ENCODE measurements around the gene RNF151. TPM values are rescaled to one million over a fixed set of nuclear protein-coding genes. Genes with fewer than 3 reads are reported as not detected.

RNF151 gene, protein sequence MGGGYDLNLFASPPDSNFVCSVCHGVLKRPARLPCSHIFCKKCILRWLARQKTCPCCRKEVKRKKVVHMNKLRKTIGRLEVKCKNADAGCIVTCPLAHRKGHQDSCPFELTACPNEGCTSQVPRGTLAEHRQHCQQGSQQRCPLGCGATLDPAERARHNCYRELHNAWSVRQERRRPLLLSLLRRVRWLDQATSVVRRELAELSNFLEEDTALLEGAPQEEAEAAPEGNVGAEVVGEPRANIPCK
- total RNA-seq = not detected

DNA sequence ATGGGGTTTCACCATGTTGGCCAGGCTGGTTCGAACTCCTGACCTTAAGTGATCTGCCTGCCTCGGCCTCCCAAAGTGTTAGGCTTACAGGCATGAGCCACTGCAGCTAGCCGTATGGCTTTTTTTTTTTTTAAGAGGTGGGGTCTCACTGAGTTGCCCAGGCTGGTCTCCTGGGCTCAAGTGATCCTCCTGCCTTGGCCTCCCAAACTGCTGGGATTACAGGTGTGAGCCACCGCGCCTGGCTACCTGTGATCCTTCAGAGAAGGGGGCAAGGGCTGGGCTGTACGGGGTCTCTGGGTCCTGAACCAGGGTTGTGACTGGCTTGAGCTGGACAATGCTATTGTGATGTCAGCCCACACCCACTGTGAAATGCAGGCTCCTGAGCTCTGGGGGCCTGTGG is at the start of gene RNF151:
RNF151 (plus strand) TSS at position 397 of the 400 bp plus-strand sequence. CDS start 26 bp downstream, outside the sequence.

DNA sequence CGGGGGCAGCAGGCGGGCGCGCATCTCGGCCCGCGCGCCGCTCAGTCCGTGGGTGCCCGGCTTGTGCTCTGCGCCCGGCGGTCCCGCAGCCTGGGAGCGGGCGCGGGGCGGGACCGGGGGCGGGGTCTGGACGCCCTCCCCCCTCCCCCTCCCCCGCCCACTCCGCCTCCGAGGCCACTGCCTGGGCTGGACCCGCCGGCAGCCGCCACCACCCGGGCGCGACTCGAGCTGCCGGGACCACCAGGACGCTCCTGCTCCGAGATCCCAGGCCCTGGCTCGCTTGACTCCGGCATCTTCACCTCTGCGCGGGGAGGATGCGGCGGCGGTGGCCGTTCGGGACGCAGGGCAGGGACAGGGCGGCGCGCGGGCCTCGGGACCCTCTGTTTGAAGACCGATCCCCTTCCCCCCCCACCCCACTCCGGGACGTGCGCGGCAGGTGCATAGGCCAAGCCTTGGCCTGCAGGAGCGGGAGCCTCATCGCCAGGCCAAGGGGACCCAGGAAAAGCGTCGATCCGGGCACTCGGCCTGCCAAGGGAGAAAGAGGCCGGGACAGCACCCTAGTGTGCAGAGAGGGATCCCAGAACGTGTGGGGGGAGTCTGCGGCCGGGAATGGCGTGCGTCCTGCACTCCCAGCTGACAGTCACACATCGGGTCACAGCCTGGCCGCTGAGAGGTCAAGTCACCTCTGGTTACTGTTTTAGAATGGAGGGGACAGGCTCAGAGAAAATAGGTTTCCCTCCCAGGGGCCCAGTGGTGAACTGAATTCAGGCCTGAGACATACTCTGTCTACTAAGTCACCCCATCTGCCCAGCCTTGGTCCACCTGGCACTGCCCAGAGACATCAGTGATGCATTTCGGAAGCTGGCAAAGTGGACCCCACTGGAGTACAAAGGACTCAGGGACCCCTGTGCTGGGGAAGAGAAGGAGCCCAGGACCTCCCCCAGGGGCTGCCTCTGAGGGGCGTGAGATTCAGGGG is 48.0 kb upstream of the RNF151 start, which contains the start of gene HS3ST6:
HS3ST6 (minus strand) TSS at position 65 of the 976 bp plus-strand sequence. CDS start 92 bp downstream, outside the sequence.

DNA sequence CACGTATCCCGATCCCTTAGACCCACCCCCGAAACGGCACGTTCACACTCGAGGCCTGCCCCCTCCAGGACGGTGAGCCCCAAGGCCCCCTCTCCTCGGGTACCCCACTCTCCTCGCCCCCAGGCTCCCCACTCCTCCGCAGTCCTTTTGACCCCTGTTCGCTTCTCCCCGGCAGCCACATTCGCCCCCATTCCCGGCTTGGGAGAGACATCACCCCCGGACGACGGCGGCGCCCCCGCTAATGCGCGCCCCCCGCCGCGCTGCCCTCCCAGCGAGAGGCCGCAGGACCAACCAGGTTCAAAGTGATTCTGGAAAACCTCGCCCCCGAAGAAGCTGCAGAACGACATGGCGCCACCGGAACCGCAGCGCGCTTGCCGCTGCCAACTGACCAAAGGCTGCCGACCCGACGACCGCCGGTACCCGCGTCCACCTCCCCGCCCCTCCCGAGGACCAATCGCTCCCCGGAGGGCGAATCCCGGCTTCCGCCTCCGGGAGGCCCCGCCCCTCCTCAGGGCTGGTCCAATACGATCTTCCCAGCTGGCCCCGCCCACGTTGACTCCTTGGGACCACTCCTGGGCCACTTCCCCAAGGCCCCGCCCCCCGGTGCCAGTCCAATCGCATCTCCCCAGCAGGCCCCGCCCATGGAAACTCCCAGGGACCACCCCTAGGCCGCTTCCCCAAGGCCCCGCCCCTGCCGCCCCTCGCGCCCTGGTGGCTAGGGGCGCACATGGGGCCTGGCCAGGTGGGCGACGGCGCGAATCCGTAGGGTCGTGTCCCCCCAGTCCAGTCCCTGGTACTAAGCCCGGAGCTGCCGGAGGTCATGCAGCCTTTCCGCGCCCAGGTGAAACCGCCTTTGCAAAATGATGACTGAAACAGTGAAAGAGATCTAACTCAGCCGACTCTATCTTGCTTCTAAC is 23.6 kb upstream of the RNF151 start, which contains the start of gene MSRB1:
MSRB1 (minus strand) TSS at position 390 of the 917 bp plus-strand sequence; CDS start at position 347, 43 bp downstream.

DNA sequence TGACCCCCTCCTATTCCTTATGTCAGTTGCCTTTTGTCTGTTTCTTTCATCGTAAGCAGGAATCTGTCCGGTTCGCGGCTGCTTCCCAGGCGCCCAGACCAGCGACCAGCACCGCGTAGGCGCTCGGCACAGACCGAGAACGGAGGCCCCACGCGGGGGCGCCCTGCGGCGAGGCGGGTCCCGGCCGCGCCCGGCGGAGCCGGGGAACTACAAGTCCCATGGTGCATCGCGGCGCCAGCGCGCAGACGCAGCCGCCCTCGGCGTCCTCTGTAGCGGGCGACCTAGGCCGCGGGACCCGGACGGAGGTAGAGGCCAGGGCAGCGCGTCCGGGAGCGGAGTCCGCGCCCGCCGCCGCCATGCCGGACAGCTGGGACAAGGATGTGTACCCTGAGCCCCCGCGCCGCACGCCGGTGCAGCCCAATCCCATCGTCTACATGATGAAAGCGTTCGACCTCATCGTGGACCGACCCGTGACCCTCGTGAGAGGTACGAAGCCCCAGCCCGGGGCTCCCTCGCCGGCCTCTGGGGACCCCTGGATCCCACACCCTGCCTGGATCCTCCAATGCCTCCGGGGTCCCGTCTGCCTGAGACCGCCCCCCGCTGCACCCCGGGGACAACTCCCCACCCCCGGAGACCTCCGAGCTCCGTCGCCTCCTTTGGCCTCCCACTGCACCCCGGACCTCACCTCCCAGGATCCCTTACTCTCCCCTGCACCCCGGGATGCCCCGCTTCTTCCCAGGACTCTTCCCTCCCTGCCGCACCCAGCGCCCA is 7.2 kb upstream of the RNF151 start, which contains the start of gene NDUFB10:
NDUFB10 (plus strand) TSS at position 270 of the 771 bp plus-strand sequence; CDS start at position 357, 87 bp downstream.

DNA sequence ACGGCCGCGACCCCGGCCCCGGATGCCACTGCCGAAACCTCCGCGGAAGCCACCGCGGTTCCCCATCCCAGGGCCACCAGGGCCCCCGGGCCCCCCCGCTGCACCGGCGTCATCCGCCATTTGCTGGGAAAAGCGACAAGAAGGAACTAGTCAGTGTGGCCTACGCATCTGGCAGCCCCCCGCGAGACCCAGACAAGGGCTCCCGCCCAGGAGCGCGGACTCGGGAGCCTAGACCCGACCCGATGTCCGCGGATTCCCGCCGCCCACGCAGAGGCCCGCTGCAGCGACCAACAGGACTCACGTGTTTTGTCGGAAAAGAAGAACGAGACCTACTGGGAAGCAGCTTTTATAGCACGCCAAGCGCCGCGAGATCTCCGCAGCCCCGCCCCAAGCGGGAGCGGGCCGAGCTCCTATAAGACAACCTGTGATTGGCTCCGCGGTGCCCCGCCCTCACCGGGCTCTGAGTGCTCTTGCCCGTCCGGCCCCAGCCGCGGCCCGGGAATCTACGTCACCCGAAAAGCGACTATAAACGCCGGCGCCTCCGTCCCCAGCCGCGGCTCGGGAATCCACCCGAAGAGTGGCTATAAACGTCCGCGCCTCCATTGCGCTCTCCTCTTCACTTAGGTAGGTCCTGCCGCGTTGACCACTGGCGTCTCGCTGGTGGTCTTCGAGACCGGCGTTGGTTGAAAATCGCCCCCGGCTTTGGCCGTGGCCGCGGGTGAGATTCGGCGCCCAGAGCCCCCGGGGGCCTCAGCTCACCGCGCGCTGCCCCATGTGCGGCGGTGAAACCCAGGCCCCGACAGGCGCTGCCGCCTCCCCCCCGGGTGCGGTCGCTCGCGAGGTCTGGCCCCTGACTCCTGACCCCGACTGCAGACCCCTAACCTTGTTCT is 1.9 kb upstream of the RNF151 start, which contains the start of gene RPS2:
RPS2 (minus strand) TSS at position 321 of the 890 bp plus-strand sequence; CDS start at position 120, 201 bp downstream.

DNA sequence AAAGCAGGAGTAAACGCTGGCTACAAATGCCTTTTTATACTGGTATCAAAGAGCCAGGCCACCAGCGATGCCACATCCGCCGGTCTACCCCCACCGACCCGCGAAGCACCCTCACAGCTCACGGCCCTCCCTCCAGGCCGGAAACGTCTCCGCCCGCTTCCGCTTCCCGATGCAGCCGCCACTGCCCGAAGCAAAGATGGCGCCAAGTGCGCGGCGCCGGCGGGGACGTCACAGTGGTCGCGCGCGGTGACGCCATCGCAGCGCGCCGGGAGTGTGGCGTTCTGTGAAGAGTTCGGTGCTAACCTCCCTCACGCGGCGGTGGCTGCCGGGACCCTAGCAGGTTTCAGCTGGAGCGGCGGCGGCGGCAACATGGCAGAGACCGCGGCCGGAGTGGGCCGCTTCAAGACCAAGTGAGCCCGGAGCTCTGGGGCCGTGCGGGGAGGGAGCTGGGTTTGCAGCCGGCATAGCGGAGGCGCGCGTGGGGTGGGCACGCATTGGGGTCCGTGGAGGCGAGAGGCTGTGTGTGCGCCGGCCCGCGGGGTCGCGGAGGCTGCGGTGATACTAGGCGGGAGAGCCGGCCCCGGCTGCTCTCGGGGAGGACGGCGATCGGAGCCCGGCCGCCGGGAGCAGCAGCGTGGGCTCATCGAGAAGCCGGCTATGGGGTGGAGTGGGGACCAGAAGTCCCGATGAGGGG is 5.3 kb downstream of the RNF151 start, which contains the start of gene TBL3:
TBL3 (plus strand) TSS at position 258 of the 694 bp plus-strand sequence; CDS start at position 370, 112 bp downstream.

DNA sequence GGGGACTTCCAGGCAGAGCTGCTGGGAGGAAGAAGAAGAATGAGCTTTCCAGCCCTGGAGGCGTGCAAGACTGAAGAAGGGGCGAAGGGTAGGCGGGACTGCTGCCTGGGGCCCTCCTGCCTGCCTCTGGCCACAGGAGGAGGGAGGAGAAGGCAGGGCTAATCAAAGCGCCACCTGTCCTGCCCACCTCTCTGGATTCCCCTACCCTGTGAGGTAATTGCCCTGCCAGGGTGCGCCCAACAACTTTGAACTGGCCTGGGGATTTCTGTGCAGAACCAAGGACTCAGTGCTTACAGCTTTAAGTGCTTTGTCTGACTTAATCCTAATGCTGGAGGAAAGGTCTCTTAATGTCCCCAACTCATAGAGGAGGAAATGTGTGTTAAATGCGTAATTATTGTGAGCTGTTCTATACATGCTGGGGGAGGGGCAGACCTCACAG is 14.8 kb downstream of the RNF151 start, which contains the start of gene NOXO1:
NOXO1 (minus strand) TSS at position 72 of the 439 bp plus-strand sequence. CDS start 290 bp downstream, outside the sequence.

DNA sequence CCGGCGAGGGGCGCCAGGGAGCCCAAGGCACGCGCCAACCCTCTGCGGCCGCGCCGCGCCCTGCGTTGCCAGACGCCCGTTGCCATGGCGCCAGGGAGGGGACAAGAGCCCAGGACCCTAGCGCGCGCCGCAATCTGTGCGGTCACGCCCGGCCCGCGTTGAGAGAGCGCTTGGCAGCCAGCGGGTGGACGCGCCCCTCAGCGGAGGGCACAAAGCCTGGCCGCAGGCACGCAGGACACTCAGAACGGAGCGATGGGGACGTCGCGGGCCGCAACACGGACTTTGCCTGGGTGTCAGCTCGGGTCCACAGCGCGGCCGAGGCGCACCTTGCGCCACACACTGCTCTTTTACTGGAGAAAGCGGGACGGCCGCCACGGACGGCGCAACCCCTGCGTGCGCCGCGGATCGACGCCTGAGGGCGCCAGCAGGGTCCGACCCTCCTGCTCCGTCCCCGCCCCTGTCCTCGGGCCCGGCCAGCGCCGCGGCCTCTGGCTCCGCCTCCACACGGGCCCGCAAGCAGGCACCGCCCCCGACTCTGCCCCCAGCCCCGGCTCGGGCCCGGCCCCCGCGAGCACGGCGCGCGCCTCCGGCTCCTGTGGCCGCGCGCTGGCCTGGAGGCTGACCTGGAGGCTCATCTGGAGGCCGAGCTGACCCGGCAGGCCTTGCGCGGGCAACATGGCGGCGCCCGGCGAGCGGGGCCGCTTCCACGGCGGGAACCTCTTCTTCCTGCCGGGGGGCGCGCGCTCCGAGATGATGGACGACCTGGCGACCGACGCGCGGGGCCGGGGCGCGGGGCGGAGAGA is 17.1 kb downstream of the RNF151 start, which contains the start of gene GFER:
GFER (plus strand) TSS at position 650 of the 803 bp plus-strand sequence; CDS start at position 676, 26 bp downstream.

DNA sequence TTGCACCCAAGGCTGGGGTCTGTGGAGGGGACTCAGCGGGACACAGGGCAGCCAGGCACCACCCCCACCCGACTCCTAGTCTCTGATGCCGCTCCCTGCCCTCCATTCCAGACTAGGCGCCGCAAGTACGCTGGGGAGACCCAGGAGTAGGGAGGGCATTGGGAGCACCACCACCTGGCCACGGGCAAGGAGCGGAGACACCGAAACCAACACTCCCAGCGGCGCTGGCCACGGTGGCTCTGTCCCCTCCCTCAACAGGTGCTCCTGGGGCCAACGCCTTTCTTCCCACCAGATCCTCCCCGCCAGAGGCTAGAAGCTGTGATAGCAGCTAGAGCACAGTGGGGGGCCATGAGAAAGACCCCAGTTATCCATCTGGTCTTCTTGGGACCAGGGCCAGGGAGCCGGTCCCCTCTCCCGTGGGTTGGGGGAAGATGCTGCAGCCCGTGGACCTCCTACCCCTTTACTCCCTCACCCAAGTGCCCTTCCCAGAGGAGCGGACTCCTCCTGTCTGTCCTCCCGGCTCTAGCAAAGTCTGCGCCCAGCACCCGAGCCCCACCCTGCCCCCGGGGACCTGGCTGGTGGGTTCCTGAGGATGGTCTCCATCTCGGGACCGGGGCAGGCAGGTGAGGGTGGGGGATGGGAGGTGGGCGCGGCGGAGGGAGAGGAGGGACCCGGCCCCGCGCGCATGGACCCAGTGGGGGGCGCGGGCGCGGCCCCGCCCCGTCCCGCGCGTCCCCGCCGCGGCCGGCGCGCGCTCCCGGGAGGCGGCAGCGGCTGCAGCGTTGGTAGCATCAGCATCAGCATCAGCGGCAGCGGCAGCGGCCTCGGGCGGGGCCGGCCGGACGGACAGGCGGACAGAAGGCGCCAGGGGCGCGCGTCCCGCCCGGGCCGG is 22.8 kb downstream of the RNF151 start, which contains the start of gene SYNGR3:
SYNGR3 (plus strand) TSS at position 762 of the 892 bp plus-strand sequence. CDS start 133 bp downstream, outside the sequence.

DNA sequence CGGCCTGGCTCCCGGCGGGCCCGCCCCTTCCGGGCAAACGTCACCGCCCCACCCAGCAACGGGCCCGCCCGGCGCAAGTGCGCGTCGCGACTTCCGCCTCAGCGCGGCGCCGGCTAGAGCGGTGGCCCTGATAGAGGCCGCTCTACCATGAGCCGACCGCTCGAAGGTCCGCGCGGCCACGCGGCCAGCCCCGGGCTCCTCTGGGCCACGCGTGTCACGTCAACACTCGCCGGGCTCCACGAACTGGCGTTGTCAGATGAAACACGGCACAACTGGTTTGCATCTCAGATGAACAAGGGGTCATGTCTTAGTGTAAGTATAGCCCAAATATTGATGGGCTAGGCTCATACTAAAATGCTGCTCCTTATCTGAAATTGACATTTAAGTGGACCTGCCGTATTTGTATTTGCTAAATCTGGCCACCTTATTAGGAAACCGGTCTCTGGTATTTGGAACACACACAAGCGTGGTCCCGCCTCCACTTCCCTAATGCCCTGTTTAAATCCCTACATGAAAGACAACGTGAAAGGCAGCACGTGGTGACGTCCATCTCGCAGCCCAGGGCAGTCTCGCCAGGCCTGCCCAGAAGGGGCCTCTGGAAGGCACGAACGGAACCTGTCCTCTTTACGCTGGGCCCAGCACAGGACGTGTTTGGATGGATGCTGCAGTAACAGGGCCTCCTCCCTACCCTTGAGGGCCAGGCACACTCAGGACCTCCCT is 43.3 kb downstream of the RNF151 start, which contains the start of gene ZNF598:
ZNF598 (minus strand) TSS at position 31 of the 720 bp plus-strand sequence.

Small RNA genes within 50 kb of the gene (small RNA-seq; reads per million reads assigned to genes)
- gene AC005363.2 (0.29 to 0.39 reads per million in 2 donors), gene RN7SL219P (0 reads per million in 2 donors), gene SNORA10 (0 reads per million in 2 donors), gene SNORA64 (0 reads per million in 2 donors)

Other genes with a start within 250 kb of the RNF151 start
- gene NME3, start 195.3 kb upstream of the RNF151 start, total RNA-seq = 10 to 100 TPM; 27.9 to 36.0 TPM
- gene EME2, start 194.0 kb upstream of the RNF151 start, total RNA-seq = 10 to 100 TPM; 15.3 to 17.2 TPM
- 100 to 1,000 TPM in 1 of 2 donors, 10 to 100 TPM in 1; 87.8 to 153 TPM for gene MRPS34, start 193.7 kb upstream of the RNF151 start, total RNA-seq
- gene SPSB3, start 184.3 kb upstream of the RNF151 start, total RNA-seq = 10 to 100 TPM; 19.3 to 23.1 TPM
- gene NUBP2, start 183.9 kb upstream of the RNF151 start, total RNA-seq = 10 to 100 TPM; 59.5 to 80.3 TPM
- gene IGFALS, start 173.2 kb upstream of the RNF151 start, total RNA-seq = under 1 TPM in 1 of 2 donors, not detected in 1; 0.33 TPM
- 10 to 100 TPM; 46.6 to 61.9 TPM for gene HAGH, start 140.0 kb upstream of the RNF151 start, total RNA-seq
- gene FAHD1, start 139.7 kb upstream of the RNF151 start, total RNA-seq = 100 to 1,000 TPM; 114 to 119 TPM
- 1 to 10 TPM in 1 of 2 donors, under 1 TPM in 1; under 0.01 to 1.3 TPM for gene MEIOB, start 94.7 kb upstream of the RNF151 start, total RNA-seq
- not detected for gene HS3ST6, start 48.4 kb upstream of the RNF151 start, total RNA-seq
- 10 to 100 TPM; 11.4 to 16.0 TPM for gene MSRB1, start 23.7 kb upstream of the RNF151 start, total RNA-seq
- gene RPL3L, start 12.2 kb upstream of the RNF151 start, total RNA-seq = not detected
- gene NDUFB10, start 7.3 kb upstream of the RNF151 start, total RNA-seq = 100 to 1,000 TPM; 131 to 144 TPM
- gene RPS2, start 2.0 kb upstream of the RNF151 start, total RNA-seq = 1,000 to 10,000 TPM in 1 of 2 donors, 100 to 1,000 TPM in 1; 727 to 1,558 TPM
- gene TBL3, start 5.2 kb downstream of the RNF151 start, total RNA-seq = 10 to 100 TPM; 27.5 to 45.0 TPM
- gene NOXO1, start 14.6 kb downstream of the RNF151 start, total RNA-seq = under 1 TPM in 1 of 2 donors, not detected in 1; 0.34 TPM
- gene GFER, start 17.3 kb downstream of the RNF151 start, total RNA-seq = 10 to 100 TPM in 1 of 2 donors, 1 to 10 TPM in 1; 9.6 to 13.3 TPM
- gene SYNGR3, start 23.1 kb downstream of the RNF151 start, total RNA-seq = under 1 TPM in 1 of 2 donors, not detected in 1; 0.69 TPM
- gene ZNF598, start 43.0 kb downstream of the RNF151 start, total RNA-seq = 10 to 100 TPM; 26.6 to 29.6 TPM
- under 1 TPM in 1 of 2 donors, not detected in 1; 0.33 TPM for gene NPW, start 52.9 kb downstream of the RNF151 start, total RNA-seq
- 1 to 10 TPM; 4.1 to 9.7 TPM for gene NHERF2, start 60.0 kb downstream of the RNF151 start, total RNA-seq
- gene NTHL1, start 81.0 kb downstream of the RNF151 start, total RNA-seq = 10 to 100 TPM; 20.0 to 45.3 TPM
- gene TSC2, start 81.1 kb downstream of the RNF151 start, total RNA-seq = 10 to 100 TPM; 35.6 to 41.6 TPM
- gene PKD1, start 169.0 kb downstream of the RNF151 start, total RNA-seq = 10 to 100 TPM; 82.6 to 94.6 TPM
- gene RAB26, start 181.8 kb downstream of the RNF151 start, total RNA-seq = under 1 TPM; 0.33 to 0.69 TPM
- 10 to 100 TPM; 44.4 to 53.9 TPM for gene TRAF7, start 188.9 kb downstream of the RNF151 start, total RNA-seq
- gene CASKIN1, start 229.7 kb downstream of the RNF151 start, total RNA-seq = 1 to 10 TPM in 1 of 2 donors, under 1 TPM in 1; 0.34 to 1.7 TPM
- gene MLST8, start 238.6 kb downstream of the RNF151 start, total RNA-seq = 10 to 100 TPM; 28.6 to 47.6 TPM
- 1 to 10 TPM; 1.3 to 2.1 TPM for gene BRICD5, start 244.0 kb downstream of the RNF151 start, total RNA-seq
- gene PGP, start 248.0 kb downstream of the RNF151 start, total RNA-seq = 10 to 100 TPM; 28.9 to 40.6 TPM

Measured in melanocyte of skin (primary cell).